Activated CD8-positive, alpha-beta memory T cell treated with anti-CD3 and anti-CD28 coated beads for 4 hours (primary cell): ENCODE measurements around the gene MBP.

ENCODE experiments used
- DNase-seq, 2 donors: peaks; one replicate each; pipeline ENCODE4 v3.0.0-alpha.2; 2020; ENCODE audit warnings: low read depth in 2 of 2

Gene MBP

GRCh38 chr18:77100751-77101355, 31.7 kb downstream of the MBP start:
- no peak for DNase-seq

GRCh38 chr18:77099485-77100370, 32.9 kb downstream of the MBP start:
- no peak for DNase-seq

DNA sequence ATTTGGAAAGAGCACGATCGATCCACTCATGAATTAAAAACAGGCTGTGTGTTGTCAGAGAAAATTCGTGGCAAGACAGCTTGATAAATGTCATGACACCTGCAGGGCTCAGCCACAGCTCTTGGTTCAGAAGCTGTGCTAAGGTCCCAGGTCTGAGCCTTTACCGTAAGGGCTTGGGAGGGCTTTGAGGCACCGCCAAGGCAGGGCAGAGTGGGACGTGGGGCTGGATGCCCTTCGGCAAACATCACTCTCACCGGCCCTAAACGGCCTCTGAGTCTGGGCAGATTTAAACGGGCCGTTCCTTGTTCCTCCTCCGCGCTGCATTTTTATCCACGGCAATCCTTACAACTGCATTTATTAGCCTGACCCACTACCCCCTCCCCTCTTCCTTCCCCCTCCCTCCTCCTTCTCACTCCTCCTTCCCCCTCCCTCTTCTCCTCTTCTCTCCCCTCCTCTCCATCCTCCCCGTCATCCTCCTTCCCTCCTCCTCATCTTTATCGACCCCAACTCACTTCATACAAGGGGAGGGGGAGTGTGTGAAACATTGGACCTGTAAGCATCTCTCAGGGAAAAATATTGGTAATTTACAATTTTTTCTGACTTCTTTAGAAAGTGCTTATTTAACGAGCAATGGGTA, 33.9 kb downstream of the MBP start:
- no peak for DNase-seq

GRCh38 chr18:77098029-77098428, 34.6 kb downstream of the MBP start:
- no peak for DNase-seq

- no peak for DNase-seq
These were observed 35.4 kb downstream of the MBP start for GRCh38 chr18:77096936-77097886.

GRCh38 chr18:77095391-77096371, 36.9 kb downstream of the MBP start:
- no peak for DNase-seq

GRCh38 chr18:77093586-77093985, 39.0 kb downstream of the MBP start:
- DNase-seq, result no peak

- no peak for DNase-seq
These were observed 39.5 kb downstream of the MBP start for GRCh38 chr18:77093067-77093430.

DNA sequence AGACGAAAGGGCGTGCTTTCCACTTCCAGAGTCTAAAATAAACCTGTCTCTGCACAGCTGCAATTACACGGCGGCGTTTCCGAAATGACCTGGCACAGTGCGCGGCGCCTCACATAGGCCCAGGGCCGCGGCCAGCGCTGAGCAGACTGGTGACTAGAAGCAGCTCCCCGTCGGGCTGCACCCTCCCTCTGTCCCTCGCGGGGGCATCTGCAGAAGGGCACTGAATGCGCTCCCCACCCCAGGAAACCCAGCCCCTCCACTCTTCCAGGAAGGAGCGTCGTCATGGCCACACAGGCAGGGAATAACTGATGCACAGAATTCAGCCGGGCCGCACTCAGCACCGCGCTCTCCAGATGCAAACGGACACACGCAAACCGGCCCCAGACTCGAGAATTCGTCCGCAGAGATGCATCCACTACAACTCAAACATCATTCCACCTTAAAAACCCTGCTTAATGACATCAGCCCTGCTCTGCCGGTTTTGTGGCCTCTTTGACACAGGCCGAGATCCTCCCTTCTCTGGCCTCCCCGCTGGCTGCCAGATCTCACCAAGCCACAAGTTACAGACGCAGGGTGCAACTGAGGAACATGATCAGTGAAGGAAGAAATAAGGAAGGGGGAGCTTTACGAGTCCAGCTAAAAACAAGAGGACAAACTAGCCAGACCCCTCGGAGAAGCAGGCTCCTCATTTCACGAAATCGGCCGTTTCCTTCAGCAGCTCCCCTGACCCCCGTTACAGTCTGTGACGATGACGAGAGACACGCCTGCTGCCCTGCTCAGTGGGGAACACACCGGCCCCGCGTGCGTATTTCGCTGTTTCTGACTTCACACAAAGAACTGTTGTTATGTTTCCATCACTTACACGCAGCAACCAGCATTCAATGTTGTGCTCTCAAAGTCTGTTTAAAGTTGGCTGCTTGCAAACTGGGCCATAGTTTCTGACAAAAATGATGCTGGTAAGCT, 40.2 kb downstream of the MBP start:
- DNase-seq, result no peak

GRCh38 chr18:77091366-77091765, 41.2 kb downstream of the MBP start:
- DNase-seq, result no peak

DNA sequence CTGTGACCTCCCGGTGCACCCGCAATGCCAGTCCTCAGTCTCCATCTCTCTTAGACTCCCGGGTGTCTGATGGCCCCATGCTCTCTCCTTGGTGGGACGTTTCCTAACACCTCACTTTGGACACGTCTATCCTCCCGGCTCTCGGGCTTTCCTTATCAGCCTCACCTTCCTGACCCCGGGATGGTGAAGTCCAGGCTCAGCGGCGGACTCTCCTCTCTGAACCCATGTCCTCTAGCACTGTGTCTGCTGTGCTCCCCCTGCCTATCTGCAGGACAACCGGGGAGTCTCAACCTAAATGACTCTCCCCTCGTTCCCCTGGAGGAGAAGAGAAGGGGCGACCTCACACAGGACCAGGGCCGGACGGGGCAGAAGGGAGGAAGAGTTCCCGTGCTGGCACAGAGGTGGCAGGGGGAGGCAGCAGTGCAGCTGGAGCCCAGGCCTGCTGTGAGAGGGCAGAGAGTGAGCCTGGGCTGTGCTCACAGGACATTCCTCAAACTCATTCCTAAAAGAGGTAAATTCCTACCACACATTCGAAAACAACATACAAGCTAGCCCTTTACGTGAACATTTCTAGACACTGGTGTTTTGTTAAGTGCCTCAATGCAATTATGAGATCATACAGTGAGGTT, 41.9 kb downstream of the MBP start:
- no peak for DNase-seq

DNA sequence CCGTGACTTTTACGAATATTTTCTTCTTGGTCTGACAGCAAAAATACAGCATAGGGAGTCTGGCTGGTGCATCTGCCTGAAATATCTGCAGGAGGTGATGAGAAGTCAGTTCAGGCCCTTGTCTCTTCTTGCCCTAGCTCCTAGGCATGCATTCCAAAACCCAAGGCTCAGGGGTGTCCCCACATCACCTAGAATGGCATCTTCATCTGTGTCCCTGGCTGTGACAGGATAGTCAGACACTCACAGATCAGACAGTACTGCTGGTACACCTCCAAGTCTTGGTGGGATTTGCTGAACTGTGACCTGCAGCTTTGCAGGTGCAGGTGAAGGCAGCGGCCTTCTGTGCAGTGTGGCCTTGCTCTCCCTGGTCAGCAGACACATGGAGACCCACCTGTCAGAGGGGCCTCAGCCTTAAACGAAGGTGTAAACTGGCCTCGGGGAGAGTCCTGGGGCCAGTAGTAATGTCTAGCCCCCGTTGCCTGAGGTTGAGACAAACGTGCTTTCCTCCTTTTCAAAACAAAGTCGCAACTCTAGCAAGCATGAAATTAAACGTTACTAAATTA, 42.8 kb downstream of the MBP start:
- DNase-seq, result no peak

- no peak for DNase-seq
These were observed 43.4 kb downstream of the MBP start for GRCh38 chr18:77088963-77089722.

GRCh38 chr18:77087393-77088141, 45.0 kb downstream of the MBP start:
- DNase-seq, result no peak

GRCh38 chr18:77086656-77087392, 45.8 kb downstream of the MBP start:
- no peak for DNase-seq

DNA sequence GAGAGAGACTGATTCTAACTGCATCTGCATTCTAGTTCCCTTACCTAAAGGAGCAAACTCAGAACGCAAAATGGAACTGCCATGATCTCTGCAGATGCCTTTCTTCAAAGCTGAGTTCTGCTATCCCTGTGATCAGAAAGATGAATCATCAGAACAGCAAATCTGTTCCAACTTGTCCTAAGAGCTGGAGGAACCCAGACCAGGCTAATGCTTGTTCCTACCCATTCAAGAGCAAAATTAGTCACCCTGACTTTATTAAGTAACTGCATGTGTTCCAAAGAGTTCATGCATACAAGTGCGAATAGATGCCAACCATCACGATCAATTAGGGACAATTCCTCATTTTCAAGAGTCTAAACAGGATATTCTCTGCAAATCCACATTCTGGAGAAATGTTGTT, 46.5 kb downstream of the MBP start:
- no peak for DNase-seq

- DNase-seq, result no peak
These were observed 47.9 kb downstream of the MBP start for GRCh38 chr18:77084688-77085035.
